ENCODE measurements around the gene ADARB1. TPM values are rescaled to one million over a fixed set of nuclear protein-coding genes. Genes with fewer than 3 reads are reported as not detected.

ADARB1 gene
- total RNA-seq, 1 experiment from 2014 or later: 31.9 TPM

- intact Hi-C loops (cut with micrococcal nuclease; ENCODE audit: unreplicated experiment): no loop called here
- no peaks in the 10 kb centered on the region for H3K36me3 ChIP-seq (ENCODE audit: insufficient read depth, low read length, poor library complexity, severe bottlenecking)
- H3K9me3 ChIP-seq (ENCODE audit: low read depth, low read length, poor library complexity, severe bottlenecking): no peaks in the 10 kb centered on the region
- H3K27me3 ChIP-seq (replicated peaks; ENCODE audit: insufficient read depth, low read depth, low read length, poor library complexity): no peaks in the 10 kb centered on the region
- H3K27ac ChIP-seq (ENCODE audit: low read depth, low read length, poor library complexity, severe bottlenecking): no peak overlapping the region
- TF ChIP-seq EZH2 (IDR thresholded peaks at IDR 0.05; ENCODE audit: borderline replicate concordance, low read depth, low read length, poor library complexity, severe bottlenecking): no peak
- no peak for TF ChIP-seq CTCF (conservative IDR thresholded peaks at IDR 0.05; ENCODE audit: low read depth, low read length)
- H3K4me3 ChIP-seq (ENCODE audit: low read depth, low read length, poor library complexity, severe bottlenecking): no peak overlapping the region
- peaks cover 10% of the 10 kb centered on the region for H3K4me1 ChIP-seq (ENCODE audit: insufficient read depth, low read length, poor library complexity, severe bottlenecking)
- POLR2A ChIA-PET (ENCODE audit: low non-redundant PET): no interaction called here
- CTCF ChIA-PET: no interaction called here
- DNase-seq (ENCODE audit: low spot score): no peak
- no TSS peak for BruUV-seq (replicated peaks)
Measured at GRCh38 chr21:45157932-45158331, 83.6 kb downstream of the ADARB1 start.

- POLR2A ChIA-PET (ENCODE audit: low non-redundant PET): no interaction called here
- peaks cover 5% of the 10 kb centered on the region for H3K4me1 ChIP-seq (ENCODE audit: insufficient read depth, low read length, poor library complexity, severe bottlenecking)
- H3K4me3 ChIP-seq (ENCODE audit: low read depth, low read length, poor library complexity, severe bottlenecking): no peak overlapping the region
- DNase-seq (ENCODE audit: low spot score): no peak
- no peaks in the 10 kb centered on the region for H3K36me3 ChIP-seq (ENCODE audit: insufficient read depth, low read length, poor library complexity, severe bottlenecking)
- intact Hi-C loops (cut with micrococcal nuclease; ENCODE audit: unreplicated experiment): no loop called here
- TF ChIP-seq EZH2 (IDR thresholded peaks at IDR 0.05; ENCODE audit: borderline replicate concordance, low read depth, low read length, poor library complexity, severe bottlenecking) (no peak), CTCF (conservative IDR thresholded peaks at IDR 0.05; ENCODE audit: low read depth, low read length) (no peak)
- BruUV-seq (replicated peaks): no TSS peak
- CTCF ChIA-PET: no interaction called here
- H3K27ac ChIP-seq (ENCODE audit: low read depth, low read length, poor library complexity, severe bottlenecking): no peak overlapping the region
- H3K27me3 ChIP-seq (replicated peaks; ENCODE audit: insufficient read depth, low read depth, low read length, poor library complexity): no peaks in the 10 kb centered on the region
- no peaks in the 10 kb centered on the region for H3K9me3 ChIP-seq (ENCODE audit: low read depth, low read length, poor library complexity, severe bottlenecking)
Measured at GRCh38 chr21:45158491-45159423, 84.4 kb downstream of the ADARB1 start.

- Histone ChIP-seq H3K36me3 (ENCODE audit: insufficient read depth, low read length, poor library complexity, severe bottlenecking) (no peaks in the 10 kb centered on the region), H3K27ac (ENCODE audit: low read depth, low read length, poor library complexity, severe bottlenecking) (no peak overlapping the region), H3K9me3 (ENCODE audit: low read depth, low read length, poor library complexity, severe bottlenecking) (no peaks in the 10 kb centered on the region), H3K4me3 (ENCODE audit: low read depth, low read length, poor library complexity, severe bottlenecking) (no peak overlapping the region), H3K4me1 (ENCODE audit: insufficient read depth, low read length, poor library complexity, severe bottlenecking) (no peaks in the 10 kb centered on the region), H3K27me3 (replicated peaks; ENCODE audit: insufficient read depth, low read depth, low read length, poor library complexity) (no peaks in the 10 kb centered on the region)
- CTCF ChIA-PET: interaction anchor here (0.8 kb wide), 1 partner anchor 20 kb away, joined by 3 read pairs; no protein-coding TSS in a partner anchor
- BruUV-seq (replicated peaks): no TSS peak
- POLR2A ChIA-PET (ENCODE audit: low non-redundant PET): no interaction called here
- TF ChIP-seq CTCF (conservative IDR thresholded peaks at IDR 0.05; ENCODE audit: low read depth, low read length) (no peak), EZH2 (IDR thresholded peaks at IDR 0.05; ENCODE audit: borderline replicate concordance, low read depth, low read length, poor library complexity, severe bottlenecking) (no peak)
- intact Hi-C loops (cut with micrococcal nuclease; ENCODE audit: unreplicated experiment): no loop called here
- no peak for DNase-seq (ENCODE audit: low spot score)
Measured at GRCh38 chr21:45160198-45160597, 85.8 kb downstream of the ADARB1 start.
